MM.1S (cell line): ENCODE measurements around the gene DACT3.

Experiments used
- DNase-seq: peaks from one replicate; pipeline ENCODE4 v3.0.0-alpha.2; 2015
- H2AFZ ChIP-seq: fragments of 300-600 bp; sonication (generic); 2 replicates; pipeline ENCODE4 v1.6.0; 2016; ENCODE audit warnings: antibody characterized with exemption, low read length
- H3F3A ChIP-seq: fragments of 300-600 bp; sonication (generic); 2 replicates; pipeline ENCODE4 v1.6.1; 2016; ENCODE audit warnings: mild to moderate bottlenecking, antibody characterized with exemption, low read length, moderate library complexity, mixed read lengths; ENCODE audit not compliant: insufficient read depth
- H3K27ac ChIP-seq: fragments of 300-600 bp; sonication (generic); 2 replicates; pipeline ENCODE4 v1.5.1; 2016; ENCODE audit warnings: mild to moderate bottlenecking, low read length
- H3K27me3 ChIP-seq: fragments of 300-600 bp; sonication (generic); replicated peaks from 2 replicates; pipeline ENCODE4 v1.6.0; 2016; ENCODE audit warnings: low read length; ENCODE audit not compliant: insufficient read depth
- H3K36me3 ChIP-seq: fragments of 300-600 bp; sonication (generic); replicated peaks from 2 replicates; pipeline ENCODE4 v1.6.1; 2016; ENCODE audit warnings: mild to moderate bottlenecking, low read length, mixed read lengths; ENCODE audit not compliant: insufficient read depth
- H3K4me1 ChIP-seq: fragments of 300-600 bp; sonication (generic); 2 replicates; pipeline ENCODE4 v1.6.1; 2016; ENCODE audit warnings: low read length, mixed read lengths
- H3K4me2 ChIP-seq: fragments of 300-600 bp; sonication (generic); 2 replicates; pipeline ENCODE4 v1.6.0; 2016; ENCODE audit warnings: low read depth, low read length
- H3K4me3 ChIP-seq: fragments of 300-600 bp; sonication (generic); 2 replicates; pipeline ENCODE4 v1.5.1; 2016; ENCODE audit warnings: low read length, mixed read lengths
- H3K79me2 ChIP-seq: fragments of 300-600 bp; sonication (generic); 2 replicates; pipeline ENCODE4 v1.6.1; 2016; ENCODE audit warnings: mixed run types, low read length, mixed read lengths
- H3K9ac ChIP-seq: fragments of 300-600 bp; sonication (generic); 2 replicates; pipeline ENCODE4 v1.6.1; 2016; ENCODE audit warnings: low read length, mixed read lengths
- H3K9me2 ChIP-seq: fragments of 300-600 bp; sonication (generic); replicated peaks from 2 replicates; pipeline ENCODE4 v1.6.1; 2016; ENCODE audit warnings: mild to moderate bottlenecking, low read length, mixed read lengths; ENCODE audit not compliant: insufficient read depth
- H3K9me3 ChIP-seq: fragments of 300-600 bp; sonication (generic); replicated peaks from 2 replicates; pipeline ENCODE4 v1.6.1; 2016; ENCODE audit warnings: mild to moderate bottlenecking, low read length, mixed read lengths; ENCODE audit not compliant: insufficient read depth
- H4K20me1 ChIP-seq: fragments of 300-600 bp; sonication (generic); 2 replicates; pipeline ENCODE4 v1.6.1; 2016; ENCODE audit warnings: mild to moderate bottlenecking, low read length, moderate library complexity, mixed read lengths; ENCODE audit not compliant: insufficient read depth
- EZH2 ChIP-seq: fragments of 300-600 bp; sonication (generic); optimal IDR thresholded peaks from 2 replicates; pipeline ENCODE3; 2017; ENCODE audit warnings: low read depth, mild to moderate bottlenecking, antibody characterized with exemption, low read length, mixed read lengths
- EZH2phosphoT487 ChIP-seq: fragments of 300-600 bp; sonication (generic); IDR thresholded peaks from 2 replicates; pipeline ENCODE4 v1.6.1; 2018; ENCODE audit warnings: antibody characterized with exemption, low read length
- TF ChIP-seq, protein P1 (sequence below): fragments of 300-600 bp; sonication (generic); IDR thresholded peaks from 2 replicates; pipeline ENCODE4 v1.5.1; 2016; ENCODE audit warnings: antibody characterized with exemption, low read length, mixed read lengths

DACT3 gene

DNA sequence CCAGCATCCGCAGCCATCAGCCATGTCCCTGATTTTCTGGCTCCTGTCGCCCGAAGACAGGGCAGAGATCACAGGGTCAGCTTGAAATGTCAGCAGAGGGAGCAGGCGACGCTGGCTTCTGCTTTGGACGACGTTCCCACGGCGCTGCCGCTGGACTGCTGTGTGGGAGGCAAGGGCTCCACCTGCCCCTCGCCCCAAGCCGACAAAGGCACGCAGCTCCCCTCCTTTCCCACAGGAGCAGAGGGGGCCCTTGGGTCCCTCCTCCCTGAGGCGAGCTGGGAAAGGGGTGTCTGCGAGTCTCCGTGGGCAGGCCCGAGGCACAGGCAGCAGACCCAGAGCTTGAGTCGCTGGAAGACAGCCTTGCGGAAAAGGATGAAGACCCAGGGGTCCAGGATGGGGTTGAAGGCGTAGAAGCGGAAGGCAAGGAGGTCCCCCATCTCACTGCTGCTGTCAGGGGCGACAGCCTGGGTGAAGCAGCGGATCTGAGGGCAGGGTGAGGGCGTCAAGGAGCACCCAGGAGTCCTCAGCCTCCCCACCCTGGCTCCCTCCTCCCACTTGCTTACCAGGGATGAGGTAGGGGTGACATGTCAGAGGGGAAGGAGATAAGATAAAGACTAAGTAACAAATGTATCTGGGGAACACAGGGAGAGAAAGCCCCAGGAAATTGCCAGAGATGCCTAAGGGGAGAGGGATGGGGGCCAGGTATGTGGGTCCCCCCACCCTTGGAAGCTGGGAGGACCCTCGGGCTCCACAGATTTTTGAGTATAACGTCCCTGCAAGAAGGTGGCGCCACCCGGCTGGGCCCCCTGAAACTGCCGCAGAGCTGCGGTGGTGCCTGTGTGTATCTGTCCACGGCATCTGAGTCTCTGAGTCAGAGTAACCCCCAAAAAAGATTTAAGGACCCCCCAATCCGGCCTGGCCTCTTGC lies 39.5 kb downstream of the DACT3 start:
- Histone ChIP-seq H3K9me3 (no peaks in the 10 kb centered on the region), H3K4me3 (no peak overlapping the region), H2AFZ (no peak overlapping the region), H3K27me3 (peaks cover 91% of the 10 kb centered on the region), H4K20me1 (peaks cover 2% of the 10 kb centered on the region; the same call in 1 of the 2 replicates), H3K4me2 (no peak overlapping the region), H3K9me2 (no peaks in the 10 kb centered on the region), H3K9ac (no peak overlapping the region), H3K79me2 (no peaks in the 10 kb centered on the region), H3K4me1 (peaks cover 9% of the 10 kb centered on the region; the same call in 1 of the 2 replicates), H3F3A (no peaks in the 10 kb centered on the region), H3K36me3 (no peaks in the 10 kb centered on the region), H3K27ac (no peak overlapping the region)
- DNase-seq = no peak
- TF ChIP-seq EZH2 = no peak
- TF ChIP-seq EZH2phosphoT487 = no peak
- TF ChIP-seq, protein P1, sequence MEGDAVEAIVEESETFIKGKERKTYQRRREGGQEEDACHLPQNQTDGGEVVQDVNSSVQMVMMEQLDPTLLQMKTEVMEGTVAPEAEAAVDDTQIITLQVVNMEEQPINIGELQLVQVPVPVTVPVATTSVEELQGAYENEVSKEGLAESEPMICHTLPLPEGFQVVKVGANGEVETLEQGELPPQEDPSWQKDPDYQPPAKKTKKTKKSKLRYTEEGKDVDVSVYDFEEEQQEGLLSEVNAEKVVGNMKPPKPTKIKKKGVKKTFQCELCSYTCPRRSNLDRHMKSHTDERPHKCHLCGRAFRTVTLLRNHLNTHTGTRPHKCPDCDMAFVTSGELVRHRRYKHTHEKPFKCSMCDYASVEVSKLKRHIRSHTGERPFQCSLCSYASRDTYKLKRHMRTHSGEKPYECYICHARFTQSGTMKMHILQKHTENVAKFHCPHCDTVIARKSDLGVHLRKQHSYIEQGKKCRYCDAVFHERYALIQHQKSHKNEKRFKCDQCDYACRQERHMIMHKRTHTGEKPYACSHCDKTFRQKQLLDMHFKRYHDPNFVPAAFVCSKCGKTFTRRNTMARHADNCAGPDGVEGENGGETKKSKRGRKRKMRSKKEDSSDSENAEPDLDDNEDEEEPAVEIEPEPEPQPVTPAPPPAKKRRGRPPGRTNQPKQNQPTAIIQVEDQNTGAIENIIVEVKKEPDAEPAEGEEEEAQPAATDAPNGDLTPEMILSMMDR = no peak

DNA sequence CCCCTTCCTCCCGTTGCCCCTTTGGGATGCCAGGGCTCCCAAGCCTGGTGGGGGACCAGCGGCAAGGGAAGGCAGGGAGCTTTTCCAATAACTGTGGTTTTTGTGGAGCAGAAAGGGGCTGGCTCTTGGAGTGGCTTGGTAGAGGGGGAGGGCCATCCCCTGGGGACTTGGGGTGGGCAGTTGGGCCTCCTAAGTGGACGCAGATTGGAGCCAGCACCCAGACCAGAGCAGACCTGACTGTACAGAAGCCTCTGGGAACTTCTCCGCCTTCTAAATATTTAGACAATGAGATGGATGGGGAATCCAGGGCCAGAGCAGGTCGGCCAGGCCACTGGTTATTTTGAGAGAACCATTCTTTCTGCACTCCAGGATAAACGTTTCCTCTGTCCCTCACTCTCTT lies 40.3 kb downstream of the DACT3 start:
- Histone ChIP-seq H3K4me1 (peaks cover 9% of the 10 kb centered on the region; the same call in 1 of the 2 replicates), H2AFZ (no peak overlapping the region), H3K79me2 (no peaks in the 10 kb centered on the region), H3K9me3 (no peaks in the 10 kb centered on the region), H3F3A (no peaks in the 10 kb centered on the region), H3K9ac (no peak overlapping the region), H4K20me1 (peaks cover 2% of the 10 kb centered on the region; the same call in 1 of the 2 replicates), H3K27ac (no peak overlapping the region), H3K4me2 (no peak overlapping the region), H3K27me3 (peaks cover 91% of the 10 kb centered on the region), H3K36me3 (no peaks in the 10 kb centered on the region), H3K4me3 (no peak overlapping the region), H3K9me2 (no peaks in the 10 kb centered on the region)
- TF ChIP-seq EZH2 (no peak), EZH2phosphoT487 (no peak)
- TF ChIP-seq, protein P1 = no peak
- no peak for DNase-seq

DNA sequence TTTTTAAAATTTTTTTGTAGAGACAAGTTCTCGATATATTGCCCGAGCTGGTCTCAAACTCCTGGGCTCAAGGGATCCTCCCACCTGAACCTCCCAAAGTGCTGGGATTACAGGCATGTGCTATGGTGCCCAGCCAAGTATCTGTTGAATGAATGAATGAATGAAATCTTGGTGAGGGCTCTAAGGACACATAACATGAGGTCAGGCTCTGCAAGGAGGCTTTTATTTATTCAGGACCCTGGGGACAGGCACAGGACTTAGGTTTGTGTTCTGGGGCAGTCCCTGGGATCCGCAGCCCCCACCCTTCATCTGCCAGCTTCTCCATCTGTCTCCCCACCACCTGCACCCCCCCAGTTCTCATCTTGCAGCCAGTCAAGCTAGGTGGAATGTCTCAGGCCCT lies 40.7 kb downstream of the DACT3 start:
- Histone ChIP-seq H3K9ac (no peak overlapping the region), H3K9me3 (no peaks in the 10 kb centered on the region), H3K27ac (no peak overlapping the region), H4K20me1 (peaks cover 2% of the 10 kb centered on the region; the same call in 1 of the 2 replicates), H3K79me2 (no peaks in the 10 kb centered on the region), H3K9me2 (no peaks in the 10 kb centered on the region), H3F3A (no peaks in the 10 kb centered on the region), H3K4me3 (no peak overlapping the region), H2AFZ (no peak overlapping the region), H3K27me3 (peaks cover 89% of the 10 kb centered on the region), H3K36me3 (no peaks in the 10 kb centered on the region), H3K4me2 (no peak overlapping the region), H3K4me1 (peaks cover 9% of the 10 kb centered on the region; the same call in 1 of the 2 replicates)
- no peak for DNase-seq
- TF ChIP-seq EZH2 = no peak
- TF ChIP-seq EZH2phosphoT487 = no peak
- TF ChIP-seq, protein P1 = no peak
